HEK293 (cell line): ENCODE measurements around the gene RPS6KA2.

Experiments
- CTCF ChIA-PET: fragments of 350-600 bp; formaldehyde crosslinking; extraction: SDS; loops from one replicate; lab custom pipeline; 2021; ENCODE audit warnings: antibody characterized with exemption; lab: Yijun Ruan, JAX
- POLR2A ChIA-PET: fragments of 300-600 bp; formaldehyde crosslinking; extraction: SDS; loops from one replicate; lab custom pipeline; 2020; ENCODE audit warnings: antibody characterized with exemption, inconsistent platforms; lab: Yijun Ruan, JAX
- H3K27ac ChIP-seq: fragments of 200-500 bp; sonication (Bioruptor generic); 2 replicates; pipeline ENCODE4 v1.5.1; 2014; ENCODE audit warnings: low read depth, low read length, control low read depth, inconsistent platforms; ENCODE audit errors: extremely low read depth
- H3K36me3 ChIP-seq, 2 experiments: fragments of 200-500 bp in 1 of 2; sonication (Bioruptor generic) in 1 of 2; 1 replicate in 1 of 2; 2 replicates in 1 of 2; pipeline ENCODE4 v1.5.1; 2014 to 2017; ENCODE audit warnings: inconsistent platforms in 2 of 2, low read length in 2 of 2; ENCODE audit not compliant: control insufficient read depth in 2 of 2, insufficient read depth in 1 of 2
- H3K4me1 ChIP-seq: fragments of 200-500 bp; sonication (Bioruptor generic); 2 replicates; pipeline ENCODE4 v1.5.1; 2014; ENCODE audit warnings: mild to moderate bottlenecking, low read length, inconsistent platforms; ENCODE audit not compliant: control insufficient read depth, insufficient read depth
- H3K4me3 ChIP-seq: 2 replicates; pipeline ENCODE4 v1.5.1; 2011; ENCODE audit warnings: low read depth, mild to moderate bottlenecking, control low read depth, low read length, moderate library complexity
- H3K9me3 ChIP-seq: fragments of 200-500 bp; sonication (Bioruptor generic); 2 replicates; pipeline ENCODE4 v1.5.1; 2014; ENCODE audit warnings: low read depth, low read length, inconsistent platforms; ENCODE audit not compliant: control insufficient read depth, insufficient read depth
- HIC1 ChIP-seq: fragments of 450-650 bp; formaldehyde crosslinking; IDR thresholded peaks from 2 replicates; pipeline ENCODE4 v1.5.1; 2016; ENCODE audit warnings: missing biosample characterization, missing genetic modification characterization
- KLF16 ChIP-seq: fragments of 450-650 bp; formaldehyde crosslinking; IDR thresholded peaks from 2 replicates; pipeline ENCODE4 v1.5.1; 2017; ENCODE audit warnings: missing biosample characterization, missing genetic modification characterization
- MYNN ChIP-seq: fragments of 450-650 bp; formaldehyde crosslinking; IDR thresholded peaks from 2 replicates; pipeline ENCODE4 v1.5.1; 2016; ENCODE audit warnings: missing biosample characterization, missing genetic modification characterization, borderline replicate concordance
- PRDM1 ChIP-seq: fragments of 450-650 bp; formaldehyde crosslinking; IDR thresholded peaks from 2 replicates; pipeline ENCODE4; 2016; ENCODE audit warnings: missing biosample characterization, missing genetic modification characterization
- REPIN1 ChIP-seq: fragments of 450-650 bp; formaldehyde crosslinking; IDR thresholded peaks from 2 replicates; pipeline ENCODE4 v1.5.1; 2017; ENCODE audit warnings: missing biosample characterization, missing genetic modification characterization, low read depth
- SP7 ChIP-seq: fragments of 450-650 bp; formaldehyde crosslinking; IDR thresholded peaks from 2 replicates; pipeline ENCODE4 v1.5.1; 2016; ENCODE audit warnings: missing biosample characterization, missing genetic modification characterization
- TCF7L2 ChIP-seq: IDR thresholded peaks from 2 replicates; pipeline ENCODE4 v1.6.1; 2011; ENCODE audit warnings: low read depth, mild to moderate bottlenecking, inconsistent platforms, low read length, moderate library complexity, borderline replicate concordance
- ZBTB17 ChIP-seq: fragments of 450-650 bp; formaldehyde crosslinking; IDR thresholded peaks from 2 replicates; pipeline ENCODE4 v1.5.1; 2016; ENCODE audit warnings: missing biosample characterization, missing genetic modification characterization
- ZBTB26 ChIP-seq: fragments of 450-650 bp; formaldehyde crosslinking; optimal IDR thresholded peaks from 2 replicates; pipeline ENCODE3; 2016; ENCODE audit warnings: missing biosample characterization, mild to moderate bottlenecking, missing genetic modification characterization
- ZBTB48 ChIP-seq: fragments of 450-650 bp; formaldehyde crosslinking; IDR thresholded peaks from 2 replicates; pipeline ENCODE4 v1.5.1; 2016; ENCODE audit warnings: missing biosample characterization, missing genetic modification characterization
- ZFP41 ChIP-seq: fragments of 450-650 bp; formaldehyde crosslinking; IDR thresholded peaks from 2 replicates; pipeline ENCODE4 v1.5.1; 2016; ENCODE audit warnings: missing biosample characterization, missing genetic modification characterization, borderline replicate concordance
- ZNF175 ChIP-seq: fragments of 450-650 bp; formaldehyde crosslinking; IDR thresholded peaks from 2 replicates; pipeline ENCODE4 v1.5.1; 2016; ENCODE audit warnings: missing biosample characterization, missing genetic modification characterization
- ZNF184 ChIP-seq: fragments of 450-650 bp; IDR thresholded peaks from 2 replicates; pipeline ENCODE4 v1.5.1; 2018; ENCODE audit warnings: missing biosample characterization, mild to moderate bottlenecking, missing genetic modification characterization
- ZNF2 ChIP-seq: fragments of 450-650 bp; formaldehyde crosslinking; IDR thresholded peaks from 2 replicates; pipeline ENCODE4 v1.5.1; 2016; ENCODE audit warnings: missing biosample characterization, missing genetic modification characterization
- ZNF350 ChIP-seq: fragments of 450-650 bp; formaldehyde crosslinking; IDR thresholded peaks from 2 replicates; pipeline ENCODE4 v1.5.0; 2017; ENCODE audit warnings: missing biosample characterization, mild to moderate bottlenecking, missing genetic modification characterization
- ZNF354C ChIP-seq: fragments of 450-650 bp; formaldehyde crosslinking; IDR thresholded peaks from 2 replicates; pipeline ENCODE4 v1.5.1; 2016; ENCODE audit warnings: missing biosample characterization, missing genetic modification characterization, low read depth, borderline replicate concordance
- ZNF513 ChIP-seq: fragments of 450-650 bp; IDR thresholded peaks from 2 replicates; pipeline ENCODE4 v1.5.1; 2018; ENCODE audit warnings: missing biosample characterization, missing genetic modification characterization
- ZNF544 ChIP-seq: fragments of 450-650 bp; formaldehyde crosslinking; IDR thresholded peaks from 2 replicates; pipeline ENCODE4 v1.5.0; 2017; ENCODE audit warnings: missing biosample characterization, missing genetic modification characterization
- ZNF610 ChIP-seq: fragments of 450-650 bp; formaldehyde crosslinking; IDR thresholded peaks from 2 replicates; pipeline ENCODE4 v1.5.1; 2016; ENCODE audit warnings: missing biosample characterization, missing genetic modification characterization, borderline replicate concordance
- ZXDB ChIP-seq: fragments of 450-650 bp; formaldehyde crosslinking; IDR thresholded peaks from 2 replicates; pipeline ENCODE4 v1.5.1; 2016; ENCODE audit warnings: missing biosample characterization, missing genetic modification characterization
- TF ChIP-seq, protein P1 (sequence below): fragments of 450-650 bp; formaldehyde crosslinking; IDR thresholded peaks from 2 replicates; pipeline ENCODE4 v1.5.1; 2016; ENCODE audit warnings: missing biosample characterization, missing genetic modification characterization
- TF ChIP-seq, protein P2 (sequence below): fragments of 450-650 bp; formaldehyde crosslinking; IDR thresholded peaks from 2 replicates; pipeline ENCODE4 v1.5.1; 2016; ENCODE audit warnings: missing biosample characterization, missing genetic modification characterization
- TF ChIP-seq, protein P3 (sequence below): fragments of 450-650 bp; formaldehyde crosslinking; IDR thresholded peaks from 2 replicates; pipeline ENCODE4 v1.5.1; 2016; ENCODE audit warnings: missing biosample characterization, missing genetic modification characterization
- TF ChIP-seq, protein P4 (sequence below): fragments of 450-650 bp; formaldehyde crosslinking; IDR thresholded peaks from 2 replicates; pipeline ENCODE4 v1.5.1; 2017; ENCODE audit warnings: missing biosample characterization, missing genetic modification characterization

Gene RPS6KA2

DNA sequence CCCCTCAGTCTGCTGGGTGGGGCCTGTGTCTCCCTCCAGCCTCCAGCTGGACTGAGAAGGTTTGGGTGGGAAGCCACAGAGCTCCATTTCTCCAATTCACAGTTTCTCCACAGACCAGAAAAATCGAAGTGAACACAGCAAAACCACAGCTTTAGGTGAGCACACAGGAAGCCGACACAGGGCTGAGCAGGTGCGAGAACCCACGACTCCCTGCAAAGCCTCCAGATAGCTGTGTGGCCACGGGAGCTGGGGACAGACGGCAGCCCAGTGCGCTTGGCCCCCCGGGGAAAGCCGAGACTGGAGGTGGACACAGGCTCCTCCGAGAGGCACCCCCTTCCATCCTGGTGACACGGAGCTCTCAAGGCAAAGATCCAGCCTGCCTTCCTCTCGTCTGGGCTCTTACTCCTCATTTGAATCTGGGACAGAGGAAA is 215.3 kb downstream of the RPS6KA2 start:
- POLR2A ChIA-PET: no interaction called here
- no peaks in the 10 kb centered on the region for H3K9me3 ChIP-seq
- H3K27ac ChIP-seq: no peak overlapping the region
- no peak overlapping the region for H3K4me3 ChIP-seq
- CTCF ChIA-PET: no interaction called here
- H3K4me1 ChIP-seq: no peaks in the 10 kb centered on the region
- no peaks in the 10 kb centered on the region; a peak in 1 of 3 replicates for H3K36me3 ChIP-seq
- TF ChIP-seq TCF7L2 (no peak), ZNF610 (tag by site-specific recombination) (no peak), ZBTB26 (no peak), KLF16 (tag by site-specific recombination) (no peak), ZNF354C (no peak), REPIN1 (tag by site-specific recombination) (no peak), ZNF513 (tag by site-specific recombination) (no peak), ZBTB48 (tag by site-specific recombination) (no peak), ZXDB (no peak), ZBTB17 (no peak), ZFP41 (tag by site-specific recombination) (no peak), ZNF175 (tag by site-specific recombination) (no peak), SP7 (tag by site-specific recombination) (no peak), HIC1 (tag by site-specific recombination) (no peak), ZNF2 (tag by site-specific recombination) (no peak), ZNF350 (tag by site-specific recombination) (no peak)
- TF ChIP-seq, protein P1, sequence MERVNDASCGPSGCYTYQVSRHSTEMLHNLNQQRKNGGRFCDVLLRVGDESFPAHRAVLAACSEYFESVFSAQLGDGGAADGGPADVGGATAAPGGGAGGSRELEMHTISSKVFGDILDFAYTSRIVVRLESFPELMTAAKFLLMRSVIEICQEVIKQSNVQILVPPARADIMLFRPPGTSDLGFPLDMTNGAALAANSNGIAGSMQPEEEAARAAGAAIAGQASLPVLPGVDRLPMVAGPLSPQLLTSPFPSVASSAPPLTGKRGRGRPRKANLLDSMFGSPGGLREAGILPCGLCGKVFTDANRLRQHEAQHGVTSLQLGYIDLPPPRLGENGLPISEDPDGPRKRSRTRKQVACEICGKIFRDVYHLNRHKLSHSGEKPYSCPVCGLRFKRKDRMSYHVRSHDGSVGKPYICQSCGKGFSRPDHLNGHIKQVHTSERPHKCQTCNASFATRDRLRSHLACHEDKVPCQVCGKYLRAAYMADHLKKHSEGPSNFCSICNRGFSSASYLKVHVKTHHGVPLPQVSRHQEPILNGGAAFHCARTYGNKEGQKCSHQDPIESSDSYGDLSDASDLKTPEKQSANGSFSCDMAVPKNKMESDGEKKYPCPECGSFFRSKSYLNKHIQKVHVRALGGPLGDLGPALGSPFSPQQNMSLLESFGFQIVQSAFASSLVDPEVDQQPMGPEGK (tag by site-specific recombination): no peak
- TF ChIP-seq, protein P2, sequence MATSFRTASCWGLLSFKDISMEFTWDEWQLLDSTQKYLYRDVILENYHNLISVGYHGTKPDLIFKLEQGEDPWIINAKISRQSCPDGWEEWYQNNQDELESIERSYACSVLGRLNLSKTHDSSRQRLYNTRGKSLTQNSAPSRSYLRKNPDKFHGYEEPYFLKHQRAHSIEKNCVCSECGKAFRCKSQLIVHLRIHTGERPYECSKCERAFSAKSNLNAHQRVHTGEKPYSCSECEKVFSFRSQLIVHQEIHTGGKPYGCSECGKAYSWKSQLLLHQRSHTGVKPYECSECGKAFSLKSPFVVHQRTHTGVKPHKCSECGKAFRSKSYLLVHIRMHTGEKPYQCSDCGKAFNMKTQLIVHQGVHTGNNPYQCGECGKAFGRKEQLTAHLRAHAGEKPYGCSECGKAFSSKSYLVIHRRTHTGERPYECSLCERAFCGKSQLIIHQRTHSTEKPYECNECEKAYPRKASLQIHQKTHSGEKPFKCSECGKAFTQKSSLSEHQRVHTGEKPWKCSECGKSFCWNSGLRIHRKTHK (tag by site-specific recombination): no peak

DNA sequence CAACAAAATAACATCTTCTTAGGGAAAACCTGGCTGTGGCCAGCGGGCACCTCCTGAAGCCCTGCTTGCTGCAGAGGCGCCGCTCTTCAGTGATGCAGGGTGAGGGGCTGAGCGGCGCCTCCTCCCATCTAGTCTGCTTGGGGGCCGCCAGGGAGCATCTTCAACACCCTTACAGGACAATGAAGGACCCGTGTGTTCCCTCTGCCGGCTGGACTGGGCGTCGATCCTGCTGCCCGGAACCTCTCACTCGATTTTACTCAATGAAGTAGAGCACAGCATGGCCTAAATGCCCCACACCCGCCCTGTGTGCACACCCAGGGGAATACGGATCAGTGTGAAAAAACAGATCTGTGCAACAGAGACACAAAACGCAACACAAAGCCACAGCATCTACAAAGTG is 215.8 kb downstream of the RPS6KA2 start:
- no peak overlapping the region for H3K27ac ChIP-seq
- CTCF ChIA-PET: no interaction called here
- no peaks in the 10 kb centered on the region for H3K9me3 ChIP-seq
- H3K4me3 ChIP-seq: no peak overlapping the region
- no peaks in the 10 kb centered on the region; a peak in 1 of 3 replicates for H3K36me3 ChIP-seq
- POLR2A ChIA-PET: interaction anchor here (0.9 kb wide), 1 partner anchor 216 kb away, joined by 4 read pairs; no protein-coding TSS in a partner anchor
- H3K4me1 ChIP-seq: no peaks in the 10 kb centered on the region
- TF ChIP-seq, protein P3, sequence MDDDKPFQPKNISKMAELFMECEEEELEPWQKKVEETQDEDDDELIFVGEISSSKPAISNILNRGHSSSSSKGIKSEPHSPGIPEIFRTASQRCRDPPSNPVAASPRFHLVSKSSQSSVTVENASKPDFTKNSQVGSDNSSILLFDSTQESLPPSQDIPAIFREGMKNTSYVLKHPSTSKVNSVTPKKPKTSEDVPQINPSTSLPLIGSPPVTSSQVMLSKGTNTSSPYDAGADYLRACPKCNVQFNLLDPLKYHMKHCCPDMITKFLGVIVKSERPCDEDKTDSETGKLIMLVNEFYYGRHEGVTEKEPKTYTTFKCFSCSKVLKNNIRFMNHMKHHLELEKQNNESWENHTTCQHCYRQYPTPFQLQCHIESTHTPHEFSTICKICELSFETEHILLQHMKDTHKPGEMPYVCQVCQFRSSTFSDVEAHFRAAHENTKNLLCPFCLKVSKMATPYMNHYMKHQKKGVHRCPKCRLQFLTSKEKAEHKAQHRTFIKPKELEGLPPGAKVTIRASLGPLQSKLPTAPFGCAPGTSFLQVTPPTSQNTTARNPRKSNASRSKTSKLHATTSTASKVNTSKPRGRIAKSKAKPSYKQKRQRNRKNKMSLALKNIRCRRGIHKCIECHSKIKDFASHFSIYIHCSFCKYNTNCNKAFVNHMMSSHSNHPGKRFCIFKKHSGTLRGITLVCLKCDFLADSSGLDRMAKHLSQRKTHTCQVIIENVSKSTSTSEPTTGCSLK (tag by site-specific recombination): no peak
- no peak for TF ChIP-seq PRDM1
- TF ChIP-seq ZNF610 (tag by site-specific recombination): no peak
- no peak for TF ChIP-seq ZNF184 (tag by site-specific recombination)
- TF ChIP-seq, protein P4, sequence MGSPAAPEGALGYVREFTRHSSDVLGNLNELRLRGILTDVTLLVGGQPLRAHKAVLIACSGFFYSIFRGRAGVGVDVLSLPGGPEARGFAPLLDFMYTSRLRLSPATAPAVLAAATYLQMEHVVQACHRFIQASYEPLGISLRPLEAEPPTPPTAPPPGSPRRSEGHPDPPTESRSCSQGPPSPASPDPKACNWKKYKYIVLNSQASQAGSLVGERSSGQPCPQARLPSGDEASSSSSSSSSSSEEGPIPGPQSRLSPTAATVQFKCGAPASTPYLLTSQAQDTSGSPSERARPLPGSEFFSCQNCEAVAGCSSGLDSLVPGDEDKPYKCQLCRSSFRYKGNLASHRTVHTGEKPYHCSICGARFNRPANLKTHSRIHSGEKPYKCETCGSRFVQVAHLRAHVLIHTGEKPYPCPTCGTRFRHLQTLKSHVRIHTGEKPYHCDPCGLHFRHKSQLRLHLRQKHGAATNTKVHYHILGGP (tag by site-specific recombination): no peak
- TF ChIP-seq MYNN (tag by site-specific recombination): no peak
- TF ChIP-seq ZNF544: no peak
